ENCODE measurements around the gene AKAP12.
A peak's percentile ranks its signal among the peaks of the same experiment; 100 is the strongest.

AKAP12 gene

DNA sequence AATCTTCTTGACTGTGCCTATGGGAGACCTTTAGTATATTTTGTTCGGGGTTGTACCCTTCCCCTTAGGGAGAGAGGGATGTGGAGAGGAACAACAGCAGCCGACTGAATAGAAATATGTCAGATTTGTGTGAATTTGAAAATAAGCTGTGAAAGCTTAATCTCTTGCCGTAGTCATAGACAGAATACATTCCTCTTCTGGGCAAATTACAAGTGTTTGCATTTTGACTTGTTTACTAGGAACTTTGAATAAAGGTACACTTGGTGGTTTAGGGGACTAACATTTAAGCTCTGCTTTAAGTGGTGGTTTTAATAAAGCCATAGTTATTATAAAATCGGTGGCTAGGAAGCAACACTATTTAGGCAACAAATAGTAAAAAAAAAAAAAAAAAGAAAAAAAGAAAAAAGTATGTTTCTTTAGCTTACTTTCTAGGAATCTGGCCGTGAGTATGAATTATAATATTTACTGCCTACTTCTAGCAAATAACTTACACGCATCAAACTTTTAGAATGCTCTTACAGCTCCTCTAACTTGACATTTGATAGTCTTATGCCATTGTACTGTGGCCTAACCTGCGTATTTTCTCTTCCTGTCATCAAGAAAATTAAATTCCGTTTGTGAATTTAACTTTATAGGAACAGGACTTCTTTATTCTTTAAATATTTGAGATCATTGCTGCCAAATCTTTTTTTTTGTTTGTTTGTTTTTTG is 86.5 kb downstream of the AKAP12 start:
- peak overlapping the region; percentile 50 for H3K4me3 ChIP-seq (ENCODE audit: control insufficient read depth, low read depth, low read length)
- TF ChIP-seq, protein P1, sequence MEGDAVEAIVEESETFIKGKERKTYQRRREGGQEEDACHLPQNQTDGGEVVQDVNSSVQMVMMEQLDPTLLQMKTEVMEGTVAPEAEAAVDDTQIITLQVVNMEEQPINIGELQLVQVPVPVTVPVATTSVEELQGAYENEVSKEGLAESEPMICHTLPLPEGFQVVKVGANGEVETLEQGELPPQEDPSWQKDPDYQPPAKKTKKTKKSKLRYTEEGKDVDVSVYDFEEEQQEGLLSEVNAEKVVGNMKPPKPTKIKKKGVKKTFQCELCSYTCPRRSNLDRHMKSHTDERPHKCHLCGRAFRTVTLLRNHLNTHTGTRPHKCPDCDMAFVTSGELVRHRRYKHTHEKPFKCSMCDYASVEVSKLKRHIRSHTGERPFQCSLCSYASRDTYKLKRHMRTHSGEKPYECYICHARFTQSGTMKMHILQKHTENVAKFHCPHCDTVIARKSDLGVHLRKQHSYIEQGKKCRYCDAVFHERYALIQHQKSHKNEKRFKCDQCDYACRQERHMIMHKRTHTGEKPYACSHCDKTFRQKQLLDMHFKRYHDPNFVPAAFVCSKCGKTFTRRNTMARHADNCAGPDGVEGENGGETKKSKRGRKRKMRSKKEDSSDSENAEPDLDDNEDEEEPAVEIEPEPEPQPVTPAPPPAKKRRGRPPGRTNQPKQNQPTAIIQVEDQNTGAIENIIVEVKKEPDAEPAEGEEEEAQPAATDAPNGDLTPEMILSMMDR (IDR thresholded peaks at IDR 0.05; ENCODE audit: control insufficient read depth, insufficient read depth, low read depth, low read length, missing control alignments): no peak
- no peak for DNase-seq (ENCODE audit: low read depth)

- DNase-seq (ENCODE audit: low read depth): no peak
- TF ChIP-seq, protein P1 (IDR thresholded peaks at IDR 0.05; ENCODE audit: control insufficient read depth, insufficient read depth, low read depth, low read length, missing control alignments): no peak
- H3K4me3 ChIP-seq (ENCODE audit: control insufficient read depth, low read depth, low read length): no peak overlapping the region
These were observed 87.3 kb downstream of the AKAP12 start for GRCh38 chr6:151327101-151327500.

GRCh38 chr6:151330130-151330696 is 90.4 kb downstream of the AKAP12 start:
- DNase-seq (ENCODE audit: low read depth): peak; percentile 75
- H3K4me3 ChIP-seq (ENCODE audit: control insufficient read depth, low read depth, low read length): no peak overlapping the region
- TF ChIP-seq, protein P1 (IDR thresholded peaks at IDR 0.05; ENCODE audit: control insufficient read depth, insufficient read depth, low read depth, low read length, missing control alignments): no peak

- no peak for DNase-seq (ENCODE audit: low read depth)
- no peak overlapping the region for H3K4me3 ChIP-seq (ENCODE audit: control insufficient read depth, low read depth, low read length)
- TF ChIP-seq, protein P1 (IDR thresholded peaks at IDR 0.05; ENCODE audit: control insufficient read depth, insufficient read depth, low read depth, low read length, missing control alignments): no peak
These were observed 96.2 kb downstream of the AKAP12 start for GRCh38 chr6:151335930-151336329.

- TF ChIP-seq, protein P1 (IDR thresholded peaks at IDR 0.05; ENCODE audit: control insufficient read depth, insufficient read depth, low read depth, low read length, missing control alignments): no peak
- DNase-seq (ENCODE audit: low read depth): no peak
These were observed 99.0 kb downstream of the AKAP12 start for GRCh38 chr6:151338651-151339200.

GRCh38 chr6:151339369-151339768 is 99.6 kb downstream of the AKAP12 start:
- no peak for DNase-seq (ENCODE audit: low read depth)
- H3K4me3 ChIP-seq (ENCODE audit: control insufficient read depth, low read depth, low read length): no peak overlapping the region
- TF ChIP-seq, protein P1 (IDR thresholded peaks at IDR 0.05; ENCODE audit: control insufficient read depth, insufficient read depth, low read depth, low read length, missing control alignments): no peak

More at GRCh38 chr6:151338651-151339200, 99.0 kb downstream of the AKAP12 start:
- no peak overlapping the region for H3K4me3 ChIP-seq (ENCODE audit: control insufficient read depth, low read depth, low read length)
